H1 (cell line): ENCODE data around the gene SNX3. TPM values are rescaled to one million over a fixed set of nuclear protein-coding genes. Genes with fewer than 3 reads are reported as not detected.

Experiments
- CTCF ChIA-PET: fragments of 300-600 bp; sonication (Branson Sonifier 250); formaldehyde crosslinking; loops from one replicate; lab custom pipeline; 2021; ENCODE audit not compliant: partially characterized antibody; lab: Charles Lee
- POLR2A ChIA-PET: fragments of 300-600 bp; sonication (Branson Sonifier 250); formaldehyde crosslinking; loops from one replicate; lab custom pipeline; 2021; ENCODE audit warnings: inconsistent platforms; ENCODE audit not compliant: partially characterized antibody; lab: Charles Lee
- DNase-seq, 2 experiments: peaks; one replicate each; pipeline versions ENCODE4 v3.0.0 to v3.0.0-alpha.2; 2010 to 2022; ENCODE audit warnings: low spot score in 2 of 2, low read depth in 1 of 2, mixed read lengths in 1 of 2
- FAIRE-seq: peaks from 2 replicates; lab custom pipeline; 2011; peaks lifted over from hg19 to GRCh38; lab: Jason Lieb, UNC
- H2AFZ ChIP-seq: 2 replicates; pipeline ENCODE4 v1.8.1; 2012; ENCODE audit warnings: low read length, inconsistent platforms
- H2AK5ac ChIP-seq: 2 replicates; pipeline ENCODE4 v1.6.1; 2013; ENCODE audit warnings: low read depth, low read length
- H2BK120ac ChIP-seq: replicated peaks from 2 replicates; pipeline ENCODE3; 2013; ENCODE audit warnings: low read depth, low read length, inconsistent platforms
- H2BK12ac ChIP-seq: 2 replicates; pipeline ENCODE4 v1.6.1; 2013; ENCODE audit warnings: low read depth, low read length
- H2BK15ac ChIP-seq: 2 replicates; pipeline ENCODE4 v1.6.1; 2013; ENCODE audit warnings: low read length
- H2BK20ac ChIP-seq: 2 replicates; pipeline ENCODE4 v1.6.1; 2013; ENCODE audit warnings: low read length
- H2BK5ac ChIP-seq: 2 replicates; pipeline ENCODE4 v1.6.1; 2013; ENCODE audit warnings: low read depth, low read length
- H3K14ac ChIP-seq: 2 replicates; pipeline ENCODE4 v1.6.1; 2013; ENCODE audit warnings: inconsistent platforms; ENCODE audit not compliant: insufficient read length
- H3K18ac ChIP-seq: 2 replicates; pipeline ENCODE4 v1.6.1; 2013; ENCODE audit warnings: low read length; ENCODE audit errors: extremely low read depth
- H3K23ac ChIP-seq: 2 replicates; pipeline ENCODE4 v1.6.1; 2013; ENCODE audit warnings: inconsistent platforms; ENCODE audit not compliant: insufficient read length
- H3K23me2 ChIP-seq: 2 replicates; pipeline ENCODE4 v1.6.1; 2013; ENCODE audit warnings: low read depth, low read length
- H3K27ac ChIP-seq: 2 replicates; pipeline ENCODE4 v1.6.1; 2011; ENCODE audit warnings: low read depth, low read length, inconsistent platforms
- H3K27me3 ChIP-seq, 4 experiments: replicated peaks in 1 of 4; 1 replicate in 1 of 4; 2 replicates in 3 of 4; pipeline versions ENCODE4 v1.6.1 to v1.8.1; 2011 to 2013; ENCODE audit warnings: low read length in 3 of 4, mild to moderate bottlenecking in 3 of 4, inconsistent platforms in 2 of 4, mixed read lengths in 2 of 4, moderate library complexity in 1 of 4; ENCODE audit not compliant: control insufficient read depth in 3 of 4, insufficient read depth in 3 of 4; ENCODE audit errors: extremely low read depth in 1 of 4
- H3K36me3 ChIP-seq, 4 experiments: 2 replicates each; pipeline versions ENCODE4 v1.6.1 to v1.8.1; 2011 to 2013; ENCODE audit warnings: mild to moderate bottlenecking in 4 of 4, low read length in 3 of 4, moderate library complexity in 2 of 4, control low read depth in 1 of 4, inconsistent platforms in 1 of 4; ENCODE audit not compliant: insufficient read depth in 4 of 4, control insufficient read depth in 2 of 4
- H3K4ac ChIP-seq: replicated peaks from 2 replicates; pipeline ENCODE3; 2013; ENCODE audit warnings: low read length, low read depth, mixed read lengths, inconsistent platforms; ENCODE audit not compliant: insufficient read length
- H3K4me1 ChIP-seq, 4 experiments: replicated peaks in 1 of 4; 1 replicate in 1 of 4; 2 replicates in 3 of 4; pipeline versions ENCODE4 v1.6.1 to v1.8.1; 2011 to 2013; ENCODE audit warnings: low read length in 3 of 4, inconsistent platforms in 2 of 4, mixed read lengths in 1 of 4; ENCODE audit not compliant: insufficient read depth in 4 of 4, control insufficient read depth in 3 of 4
- H3K4me2 ChIP-seq, 2 experiments: 2 replicates each; pipeline versions ENCODE4 v1.6.1 to v1.8.1; 2011 to 2013; ENCODE audit warnings: low read depth in 2 of 2, low read length in 2 of 2, control low read depth in 1 of 2, inconsistent platforms in 1 of 2, mild to moderate bottlenecking in 1 of 2; ENCODE audit not compliant: insufficient read depth in 1 of 2
- H3K4me3 ChIP-seq, 4 experiments: fragments of 200-600, 300-600 bp in 1 of 4; sonication (generic), shearing (Covaris generic), sonication (Bioruptor Twin) in 1 of 4; 2 replicates each; pipeline versions ENCODE4 v1.5.1 to v1.8.1; 2011 to 2016; ENCODE audit warnings: low read length in 4 of 4, low read depth in 3 of 4, control low read depth in 2 of 4, inconsistent platforms in 2 of 4, mild to moderate bottlenecking in 2 of 4, mixed read lengths in 1 of 4, moderate library complexity in 1 of 4; ENCODE audit not compliant: insufficient read depth in 2 of 4; ENCODE audit errors: extremely low read depth in 1 of 4
- H3K56ac ChIP-seq: replicated peaks from 2 replicates; pipeline ENCODE3; 2013; ENCODE audit warnings: low read depth, mild to moderate bottlenecking, mixed read lengths, low read length, inconsistent platforms; ENCODE audit not compliant: insufficient read length
- H3K79me1 ChIP-seq: 2 replicates; pipeline ENCODE4 v1.6.1; 2013; ENCODE audit warnings: low read depth, low read length, control low read depth
- H3K79me2 ChIP-seq, 2 experiments: 2 replicates each; pipeline versions ENCODE4 v1.6.1 to v1.8.1; 2012 to 2013; ENCODE audit warnings: low read length in 2 of 2, mild to moderate bottlenecking in 2 of 2, inconsistent platforms in 1 of 2; ENCODE audit not compliant: insufficient read depth in 2 of 2, control insufficient read depth in 1 of 2
- H3K9ac ChIP-seq, 4 experiments: replicated peaks in 1 of 4; 1 replicate in 1 of 4; 2 replicates in 3 of 4; pipeline versions ENCODE4 v1.6.1 to v1.8.1; 2011 to 2013; ENCODE audit warnings: low read depth in 3 of 4, low read length in 3 of 4, control low read depth in 2 of 4, mild to moderate bottlenecking in 2 of 4, moderate library complexity in 2 of 4, inconsistent platforms in 1 of 4; ENCODE audit errors: extremely low read depth in 1 of 4
- H3K9me3 ChIP-seq, 2 experiments: 2 replicates each; pipeline versions ENCODE4 v1.6.1 to v1.8.1; 2012 to 2013; ENCODE audit warnings: mild to moderate bottlenecking in 2 of 2, moderate library complexity in 2 of 2, control low read depth in 1 of 2, inconsistent platforms in 1 of 2, low read depth in 1 of 2, low read length in 1 of 2, mixed read lengths in 1 of 2; ENCODE audit not compliant: insufficient read depth in 2 of 2
- H4K20me1 ChIP-seq, 2 experiments: replicated peaks in 1 of 2; 2 replicates each; pipeline versions ENCODE3 to v1.8.1; 2011 to 2013; ENCODE audit warnings: inconsistent platforms in 2 of 2, low read length in 2 of 2, mild to moderate bottlenecking in 1 of 2; ENCODE audit not compliant: insufficient read depth in 2 of 2, control insufficient read depth in 1 of 2
- H4K5ac ChIP-seq: 2 replicates; pipeline ENCODE4 v1.6.1; 2013; ENCODE audit warnings: low read length, low read depth, mixed read lengths, inconsistent platforms; ENCODE audit not compliant: insufficient read length
- H4K8ac ChIP-seq: 2 replicates; pipeline ENCODE4 v1.8.0; 2013; ENCODE audit warnings: mild to moderate bottlenecking, moderate library complexity, low read length, inconsistent platforms; ENCODE audit not compliant: insufficient read depth; ENCODE audit errors: extremely low read depth
- H4K91ac ChIP-seq: replicated peaks from 2 replicates; pipeline ENCODE3; 2013; ENCODE audit warnings: low read length, mixed read lengths, inconsistent platforms; ENCODE audit not compliant: insufficient read length
- BRCA1 ChIP-seq: IDR thresholded peaks from 2 replicates; pipeline ENCODE4 v1.6.1; 2012; ENCODE audit warnings: low read depth, low read length, improper control_type of control experiment
- CHD2 ChIP-seq: IDR thresholded peaks from 2 replicates; pipeline ENCODE4 v1.6.1; 2012; ENCODE audit warnings: low read length, improper control_type of control experiment
- EP300 ChIP-seq, 2 experiments: IDR thresholded peaks; 1 replicate in 1 of 2; 2 replicates in 1 of 2; pipeline ENCODE4 v1.6.1; 2011 to 2012; ENCODE audit warnings: low read depth in 2 of 2, low read length in 2 of 2, mild to moderate bottlenecking in 2 of 2, borderline replicate concordance in 1 of 2, inconsistent platforms in 1 of 2, moderate library complexity in 1 of 2
- RAD21 ChIP-seq, 2 experiments: IDR thresholded peaks in 1 of 2; conservative IDR thresholded peaks in 1 of 2; 2 replicates each; pipeline ENCODE4 v1.6.1; 2011; ENCODE audit warnings: low read depth in 2 of 2, low read length in 2 of 2, improper control_type of control experiment in 1 of 2, inconsistent platforms in 1 of 2, mild to moderate bottlenecking in 1 of 2, moderate library complexity in 1 of 2
- RBBP5 ChIP-seq: IDR thresholded peaks from 2 replicates; pipeline ENCODE4 v1.7.1; 2012; ENCODE audit warnings: low read depth, mild to moderate bottlenecking, inconsistent platforms, low read length, moderate library complexity, borderline replicate concordance
- SIN3A ChIP-seq, 2 experiments: IDR thresholded peaks in 1 of 2; conservative IDR thresholded peaks in 1 of 2; 2 replicates each; pipeline ENCODE4 v1.6.1; 2011 to 2012; ENCODE audit warnings: low read length in 2 of 2, improper control_type of control experiment in 1 of 2, low read depth in 1 of 2, mild to moderate bottlenecking in 1 of 2
- SP2 ChIP-seq: IDR thresholded peaks from 2 replicates; pipeline ENCODE4 v1.6.1; 2012; ENCODE audit warnings: mild to moderate bottlenecking, low read length, inconsistent platforms
- TEAD4 ChIP-seq: IDR thresholded peaks from 2 replicates; pipeline ENCODE4 v1.6.1; 2012; ENCODE audit warnings: low read depth, low read length, inconsistent platforms, mixed read lengths
- WGBS, 2 experiments: shearing (Covaris generic) in 1 of 2; methylation state at CpG; one replicate each; pipeline versions ENCODE4 v1.1.6 to v1.1.7; 2013 to 2015; ENCODE audit warnings: low lambda C conversion rate in 2 of 2, mixed read lengths in 2 of 2, inconsistent platforms in 1 of 2, low coverage in 1 of 2, missing lambda C conversion rate in 1 of 2; ENCODE audit not compliant: insufficient replicate concordance in 2 of 2, insufficient coverage in 1 of 2, insufficient read length in 1 of 2; ENCODE audit errors: extremely low coverage in 1 of 2, missing lambda C conversion rate in 1 of 2; 5-methylcytosine and 5-hydroxymethylcytosine counted together
- polyA plus RNA-seq, 7 experiments: library from polyadenylated mRNA; depleted of rRNA in 3 of 7; stranded (reverse) in 5 of 7; unstranded in 2 of 7; fragments of >200 nt in 5 of 7; fragments of 200-250 nt in 2 of 7; gene quantifications; 1 replicate in 5 of 7; 2 replicates in 1 of 7; 4 replicates in 1 of 7; pipeline versions ENCODE4 v1.2.1 to v1.2.3, GENCODE V29; 2011 to 2013; ENCODE audit warnings: missing spikeins in 2 of 7, mixed read lengths in 2 of 7
- total RNA-seq: library from RNA; stranded (reverse); fragmentation: NEBNext Ultra II Directional; extraction: Animal tissue kit (Norgen Biotek cat#: 25700); gene quantifications from 2 replicates; pipeline ENCODE4 v1.2.1, GENCODE V29; 2021

Gene SNX3
- total and polyA plus RNA-seq, 2 of the 8 experiments (the other 6 are each of a cell fraction or from before 2014, with no cell fraction given) = 72.5 to 150 TPM

DNA sequence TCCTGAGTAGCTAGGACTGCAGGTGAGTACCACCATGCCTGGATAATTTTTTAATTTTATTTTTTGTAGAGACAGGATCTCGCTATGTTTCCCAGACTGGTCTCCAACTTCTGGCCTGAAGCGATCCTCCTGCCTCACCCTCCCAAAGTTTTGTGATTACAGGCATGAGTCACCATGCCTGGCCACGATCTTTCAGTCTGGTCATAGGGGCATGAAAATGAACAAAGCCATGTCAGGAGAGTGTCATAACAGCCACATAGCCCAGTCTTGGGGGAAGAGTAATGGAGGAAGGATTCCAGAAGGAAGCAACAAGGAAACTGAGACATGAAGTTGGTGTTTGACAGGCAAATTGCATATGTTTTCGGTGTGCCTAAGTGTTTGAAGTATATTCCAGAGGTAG is 17.0 kb upstream of the SNX3 start:
- Histone ChIP-seq H3K4me2 (no peak overlapping the region), H3K4ac (no peak overlapping the region), H3K36me3 (no peaks in the 10 kb centered on the region), H3K56ac (no peak overlapping the region), H4K20me1 (no peaks in the 10 kb centered on the region), H2BK120ac (no peak overlapping the region), H3K23ac (no peak overlapping the region), H3K4me3 (no peak overlapping the region), H3K14ac (no peak overlapping the region), H2BK12ac (no peak overlapping the region), H3K79me1 (no peaks in the 10 kb centered on the region), H3K4me1 (peaks cover 0 to 4% (median 0%) of the 10 kb centered on the region in 4 experiments; a peak in 2 of 7 replicates), H2AFZ (peak overlapping the region; percentile 72; the same call in 1 of the 2 replicates), H2AK5ac (no peak overlapping the region), H3K27ac (no peak overlapping the region), H2BK20ac (no peak overlapping the region), H2BK15ac (no peak overlapping the region), H4K91ac (no peak overlapping the region), H4K5ac (no peak overlapping the region), H4K8ac (no peak overlapping the region), H3K79me2 (no peaks in the 10 kb centered on the region), H3K9me3 (no peaks in the 10 kb centered on the region), H3K23me2 (no peaks in the 10 kb centered on the region), H2BK5ac (no peak overlapping the region), H3K9ac (no peak overlapping the region), H3K18ac (no peak overlapping the region), H3K27me3 (no peaks in the 10 kb centered on the region)
- FAIRE-seq (no peak), DNase-seq (no peak)
- POLR2A ChIA-PET = interaction anchor here (1.5 kb wide), 1 partner anchor 17 kb away, joined by 5 read pairs; the partner anchor contains the start of gene AFG1L
- 96% methylated on average over 4 of the region's 4 CpGs; no CpG with 5 or more reads in 1 of the 2 experiments for WGBS, 2 experiments
- CTCF ChIA-PET = interaction anchor here (1.3 kb wide), 1 partner anchor 14 kb away, joined by 3 read pairs; no protein-coding TSS in a partner anchor
- TF ChIP-seq EP300 (IDR thresholded peaks at IDR 0.05; ENCODE audit: borderline replicate concordance in 1 of 2, low read depth in 2 of 2, low read length in 2 of 2) (no peak), TEAD4 (no peak), CHD2 (no peak), BRCA1 (no peak), SIN3A (conservative IDR thresholded peaks at IDR 0.05 in 1 of 2, IDR thresholded peaks at IDR 0.05 in 1 of 2; ENCODE audit: low read depth in 1 of 2, low read length in 2 of 2) (no peak), RBBP5 (no peak), SP2 (no peak), RAD21 (IDR thresholded peaks at IDR 0.05 in 1 of 2, conservative IDR thresholded peaks at IDR 0.05 in 1 of 2; ENCODE audit: low read depth in 2 of 2, low read length in 2 of 2) (no peak)
